ENCODE results near the gene EZH1.
A peak's percentile ranks its signal among the peaks of the same experiment; 100 is the strongest.
"Not testable (repeated sequence)": the region's sequence is repeated elsewhere in the genome, so short reads cannot be mapped to it uniquely, and the experiment has no call there.

EZH1 gene

GRCh38 chr17:42673266-42673884, 71.5 kb downstream of the EZH1 start:
- H3K4me3 ChIP-seq (ENCODE audit: low read depth, low read length), result peak overlapping the region; percentile 88

GRCh38 chr17:42672038-42672437, 72.8 kb downstream of the EZH1 start:
- TF ChIP-seq CTCF (conservative IDR thresholded peaks at IDR 0.05; ENCODE audit: low read depth, low read length), result no peak
- DNase-seq (ENCODE audit: low read depth), result no peak
- H3K4me3 ChIP-seq (ENCODE audit: low read depth, low read length), result no peak overlapping the region

More at GRCh38 chr17:42673266-42673884, 71.5 kb downstream of the EZH1 start:
- no peak for TF ChIP-seq CTCF (conservative IDR thresholded peaks at IDR 0.05; ENCODE audit: low read depth, low read length)
- DNase-seq (ENCODE audit: low read depth), result no peak

- DNase-seq (ENCODE audit: low read depth), result no peak
- TF ChIP-seq CTCF (conservative IDR thresholded peaks at IDR 0.05; ENCODE audit: low read depth, low read length), result no peak
- no peak overlapping the region for H3K4me3 ChIP-seq (ENCODE audit: low read depth, low read length)
These were observed 73.8 kb downstream of the EZH1 start for GRCh38 chr17:42670789-42671657.

GRCh38 chr17:42669977-42670788, 74.7 kb downstream of the EZH1 start:
- peak overlapping the region; percentile 8 for H3K4me3 ChIP-seq (ENCODE audit: low read depth, low read length)
- no peak for TF ChIP-seq CTCF (conservative IDR thresholded peaks at IDR 0.05; ENCODE audit: low read depth, low read length)
- DNase-seq (ENCODE audit: low read depth), result peak; percentile 45

- no peak overlapping the region for H3K4me3 ChIP-seq (ENCODE audit: low read depth, low read length)
- no peak for DNase-seq (ENCODE audit: low read depth)
- TF ChIP-seq CTCF (conservative IDR thresholded peaks at IDR 0.05; ENCODE audit: low read depth, low read length), result no peak
These were observed 75.2 kb downstream of the EZH1 start for GRCh38 chr17:42669705-42669976.

- DNase-seq (ENCODE audit: low read depth), result peak; percentile 54
- no peak overlapping the region for H3K4me3 ChIP-seq (ENCODE audit: low read depth, low read length)
- TF ChIP-seq CTCF (conservative IDR thresholded peaks at IDR 0.05; ENCODE audit: low read depth, low read length), result no peak
These were observed 77.5 kb downstream of the EZH1 start for GRCh38 chr17:42667088-42667951.

- not testable (repeated sequence) for DNase-seq (ENCODE audit: low read depth); H3K4me3 ChIP-seq (ENCODE audit: low read depth, low read length)
These were observed 78.7 kb downstream of the EZH1 start for GRCh38 chr17:42666126-42666525.

All from choroid plexus epithelial cell (primary cell).